ENCODE results near the gene NXPH4. TPM values are rescaled to one million over a fixed set of nuclear protein-coding genes. Genes with fewer than 3 reads are reported as not detected.

NXPH4 gene
- total and polyA plus RNA-seq, 2 donors = 0.28 to 0.79 TPM

GRCh38 chr12:57201631-57202030 lies 15.0 kb upstream of the NXPH4 start:
- Histone ChIP-seq H3K27ac (ENCODE audit: low read depth) (no peak overlapping the region), H3K36me3 (ENCODE audit: insufficient read depth) (peaks cover 13% of the 10 kb centered on the region), H3K4me1 (ENCODE audit: insufficient read depth) (no peaks in the 10 kb centered on the region), H3K4me3 (ENCODE audit: low read depth, low read length) (no peak overlapping the region)
- DNase-seq (ENCODE audit: extremely low spot score) = no peak
- WGBS = 86% methylated on average over 16 of the region's 16 CpGs

- WGBS = 92% methylated on average over 19 of the region's 19 CpGs
- DNase-seq (ENCODE audit: extremely low spot score) = no peak
- Histone ChIP-seq H3K27ac (ENCODE audit: low read depth) (no peak overlapping the region), H3K4me3 (ENCODE audit: low read depth, low read length) (no peak overlapping the region), H3K4me1 (ENCODE audit: insufficient read depth) (no peaks in the 10 kb centered on the region), H3K36me3 (ENCODE audit: insufficient read depth) (peaks cover 12% of the 10 kb centered on the region)
Observed at GRCh38 chr12:57202321-57202720, 14.3 kb upstream of the NXPH4 start.

- Histone ChIP-seq H3K36me3 (ENCODE audit: insufficient read depth) (peaks cover 12% of the 10 kb centered on the region), H3K4me1 (ENCODE audit: insufficient read depth) (no peaks in the 10 kb centered on the region), H3K4me3 (ENCODE audit: low read depth, low read length) (no peak overlapping the region), H3K27ac (ENCODE audit: low read depth) (no peak overlapping the region)
- DNase-seq (ENCODE audit: extremely low spot score) = no peak
- WGBS = 95% methylated on average over 28 of the region's 28 CpGs
Observed at GRCh38 chr12:57203201-57203600, 13.4 kb upstream of the NXPH4 start.

GRCh38 chr12:57203791-57204190 lies 12.8 kb upstream of the NXPH4 start:
- H3K36me3 ChIP-seq (ENCODE audit: insufficient read depth) = peaks cover 10% of the 10 kb centered on the region
- no peak overlapping the region for H3K4me3 ChIP-seq (ENCODE audit: low read depth, low read length)
- DNase-seq (ENCODE audit: extremely low spot score) = no peak
- no peaks in the 10 kb centered on the region for H3K4me1 ChIP-seq (ENCODE audit: insufficient read depth)
- H3K27ac ChIP-seq (ENCODE audit: low read depth) = no peak overlapping the region
- WGBS = 87% methylated on average over 11 of the region's 11 CpGs

GRCh38 chr12:57204454-57204853 lies 12.1 kb upstream of the NXPH4 start:
- Histone ChIP-seq H3K27ac (ENCODE audit: low read depth) (no peak overlapping the region), H3K4me3 (ENCODE audit: low read depth, low read length) (no peak overlapping the region), H3K4me1 (ENCODE audit: insufficient read depth) (no peaks in the 10 kb centered on the region), H3K36me3 (ENCODE audit: insufficient read depth) (peaks cover 10% of the 10 kb centered on the region)
- DNase-seq (ENCODE audit: extremely low spot score) = no peak
- WGBS = 88% methylated on average over 19 of the region's 19 CpGs

GRCh38 chr12:57205186-57205585 lies 11.4 kb upstream of the NXPH4 start:
- DNase-seq (ENCODE audit: extremely low spot score) = no peak
- Histone ChIP-seq H3K4me3 (ENCODE audit: low read depth, low read length) (no peak overlapping the region), H3K4me1 (ENCODE audit: insufficient read depth) (no peaks in the 10 kb centered on the region), H3K36me3 (ENCODE audit: insufficient read depth) (peaks cover 10% of the 10 kb centered on the region), H3K27ac (ENCODE audit: low read depth) (no peak overlapping the region)
- WGBS = 94% methylated on average over 26 of the region's 26 CpGs

- Histone ChIP-seq H3K4me3 (ENCODE audit: low read depth, low read length) (no peak overlapping the region), H3K36me3 (ENCODE audit: insufficient read depth) (peaks cover 10% of the 10 kb centered on the region), H3K27ac (ENCODE audit: low read depth) (no peak overlapping the region), H3K4me1 (ENCODE audit: insufficient read depth) (no peaks in the 10 kb centered on the region)
- no peak for DNase-seq (ENCODE audit: extremely low spot score)
- 88% methylated on average over 7 of the region's 7 CpGs for WGBS
Observed at GRCh38 chr12:57205931-57206330, 10.7 kb upstream of the NXPH4 start.

GRCh38 chr12:57207731-57208630 lies 8.6 kb upstream of the NXPH4 start:
- H3K36me3 ChIP-seq (ENCODE audit: insufficient read depth) = peaks cover 8% of the 10 kb centered on the region
- H3K4me1 ChIP-seq (ENCODE audit: insufficient read depth) = peaks cover 2% of the 10 kb centered on the region
- H3K27ac ChIP-seq (ENCODE audit: low read depth) = no peak overlapping the region
- H3K4me3 ChIP-seq (ENCODE audit: low read depth, low read length) = no peak overlapping the region
- 88% methylated on average over 29 of the region's 29 CpGs for WGBS
- DNase-seq (ENCODE audit: extremely low spot score) = no peak

- WGBS = 77% methylated on average over 22 of the region's 22 CpGs
- Histone ChIP-seq H3K4me1 (ENCODE audit: insufficient read depth) (peaks cover 2% of the 10 kb centered on the region), H3K27ac (ENCODE audit: low read depth) (no peak overlapping the region), H3K36me3 (ENCODE audit: insufficient read depth) (peaks cover 4% of the 10 kb centered on the region), H3K4me3 (ENCODE audit: low read depth, low read length) (no peak overlapping the region)
- DNase-seq (ENCODE audit: extremely low spot score) = no peak
Observed at GRCh38 chr12:57208631-57209282, 7.8 kb upstream of the NXPH4 start.

GRCh38 chr12:57209916-57210315 lies 6.7 kb upstream of the NXPH4 start:
- Histone ChIP-seq H3K36me3 (ENCODE audit: insufficient read depth) (peaks cover 4% of the 10 kb centered on the region), H3K4me3 (ENCODE audit: low read depth, low read length) (no peak overlapping the region), H3K27ac (ENCODE audit: low read depth) (no peak overlapping the region), H3K4me1 (ENCODE audit: insufficient read depth) (peaks cover 2% of the 10 kb centered on the region)
- DNase-seq (ENCODE audit: extremely low spot score) = no peak
- 84% methylated on average over 8 of the region's 8 CpGs for WGBS

GRCh38 chr12:57210461-57210860 lies 6.1 kb upstream of the NXPH4 start:
- no peak for DNase-seq (ENCODE audit: extremely low spot score)
- Histone ChIP-seq H3K27ac (ENCODE audit: low read depth) (no peak overlapping the region), H3K4me1 (ENCODE audit: insufficient read depth) (peaks cover 2% of the 10 kb centered on the region), H3K36me3 (ENCODE audit: insufficient read depth) (no peaks in the 10 kb centered on the region), H3K4me3 (ENCODE audit: low read depth, low read length) (no peak overlapping the region)
- WGBS = 94% methylated on average over 15 of the region's 15 CpGs

GRCh38 chr12:57210926-57211692 lies 5.5 kb upstream of the NXPH4 start:
- Histone ChIP-seq H3K4me3 (ENCODE audit: low read depth, low read length) (no peak overlapping the region), H3K4me1 (ENCODE audit: insufficient read depth) (peaks cover 2% of the 10 kb centered on the region), H3K27ac (ENCODE audit: low read depth) (no peak overlapping the region), H3K36me3 (ENCODE audit: insufficient read depth) (no peaks in the 10 kb centered on the region)
- WGBS = 81% methylated on average over 16 of the region's 16 CpGs
- no peak for DNase-seq (ENCODE audit: extremely low spot score)

- Histone ChIP-seq H3K4me3 (ENCODE audit: low read depth, low read length) (no peak overlapping the region), H3K4me1 (ENCODE audit: insufficient read depth) (peaks cover 2% of the 10 kb centered on the region), H3K27ac (ENCODE audit: low read depth) (no peak overlapping the region), H3K36me3 (ENCODE audit: insufficient read depth) (no peaks in the 10 kb centered on the region)
- WGBS = 79% methylated on average over 27 of the region's 27 CpGs
- no peak for DNase-seq (ENCODE audit: extremely low spot score)
Observed at GRCh38 chr12:57211791-57212700, 4.5 kb upstream of the NXPH4 start.

All from urinary bladder (tissue), 4 donors.